Stomach (tissue), 9 donors: ENCODE results near the gene XXYLT1. TPM values are rescaled to one million over a fixed set of nuclear protein-coding genes. Genes with fewer than 3 reads are reported as not detected.

ENCODE experiments used
- DNase-seq, 2 donors: peaks; one replicate each; pipeline versions ENCODE4 v3.0.0 to v3.0.0-alpha.2; 2013 to 2019
- H3K27ac ChIP-seq, 5 donors: fragments of 200-600 bp in 4 of 5; sonication (generic) in 4 of 5; one replicate each; pipeline ENCODE4 v1.5.1; 2013 to 2019; ENCODE audit warnings: mild to moderate bottlenecking in 1 of 5, moderate library complexity in 1 of 5
- H3K27me3 ChIP-seq, 3 donors: fragments of 200-600 bp; sonication (generic); one replicate each; pipeline ENCODE4 v1.5.1; 2017 to 2019; ENCODE audit warnings: mixed run types in 1 of 3
- H3K36me3 ChIP-seq, 4 donors: fragments of 200-600 bp; sonication (generic); 1 replicate in 3 of 4; 2 replicates in 1 of 4; pipeline ENCODE4 v1.5.1; 2016 to 2019
- H3K4me1 ChIP-seq, 4 donors: fragments of 200-600 bp; sonication (generic); one replicate each; pipeline ENCODE4 v1.5.1; 2016 to 2019
- H3K4me3 ChIP-seq, 4 donors: fragments of 200-600 bp; sonication (generic) in 3 of 4; one replicate each; pipeline ENCODE4 v1.5.1; 2016 to 2019; ENCODE audit warnings: mild to moderate bottlenecking in 1 of 4
- H3K9me3 ChIP-seq, 4 donors: fragments of 200-600 bp; sonication (generic); one replicate each; pipeline ENCODE4 v1.5.1; 2016 to 2019
- CTCF ChIP-seq, 7 experiments: fragments of 450-650 bp in 4 of 7; fragments of 200-600 bp in 3 of 7; sonication (generic) in 3 of 7; IDR thresholded peaks; one replicate each; pipeline ENCODE4 v1.5.1; 2016 to 2019; ENCODE audit warnings: antibody characterized with exemption in 7 of 7, control low read depth in 2 of 7, mild to moderate bottlenecking in 1 of 7
- EP300 ChIP-seq: sonication (generic); formaldehyde crosslinking; IDR thresholded peaks from one replicate; pipeline ENCODE4 v1.6.1; 2017; ENCODE audit warnings: antibody characterized with exemption
- POLR2A ChIP-seq, 4 donors: fragments of 450-650 bp; IDR thresholded peaks; one replicate each; pipeline ENCODE4 v1.6.1; 2016; ENCODE audit warnings: antibody characterized with exemption in 4 of 4, control low read depth in 2 of 4, mild to moderate bottlenecking in 1 of 4, moderate library complexity in 1 of 4
- POLR2AphosphoS5 ChIP-seq, 3 donors: sonication (generic); formaldehyde crosslinking; IDR thresholded peaks; one replicate each; pipeline ENCODE4 v1.6.1; 2016; ENCODE audit warnings: antibody characterized with exemption in 3 of 3
- WGBS, 5 donors: extraction: QIAGEN DNeasy Blood & Tissue Kit in 3 of 5; methylation state at CpG; one replicate each; pipeline versions ENCODE4 v1.1.5 to v1.1.7; 2013 to 2018; 5-methylcytosine and 5-hydroxymethylcytosine counted together
- intact Hi-C: fragments of 100-400 bp; cut with DNase I; formaldehyde crosslinking; loops from one replicate; pipeline ENCODE4 v1.15.1; 2023; ENCODE audit warnings: low total_unique reads
- polyA plus RNA-seq, 3 donors: library from polyadenylated mRNA; stranded (reverse); fragments of 200-250 nt; gene quantifications; one replicate each; pipeline ENCODE4 v1.2.3, GENCODE V29; 2013
- total RNA-seq, 5 donors: library from RNA; depleted of rRNA; stranded (reverse); fragments of >200 nt; gene quantifications; one replicate each; pipeline versions ENCODE4 v1.1.0 to v1.2.3, GENCODE V29; 2014 to 2016
- donor health status: healthy with polysubstance abuse.
- donor health status: Bipolar disorder and iron deficiency.
- donor health status: healthy.

XXYLT1 gene
- total and polyA plus RNA-seq, 8 donors, result 2.1 to 41.5 (median 11.4) TPM; not detected in 1

GRCh38 chr3:195179776-195180489, 91.0 kb downstream of the XXYLT1 start:
- Histone ChIP-seq H3K36me3 (no peaks in the 10 kb centered on the region), H3K9me3 (no peaks in the 10 kb centered on the region), H3K27me3 (no peaks in the 10 kb centered on the region), H3K4me3 (no peak overlapping the region), H3K4me1 (peaks cover 20 to 44% (median 28%) of the 10 kb centered on the region in 4 donors), H3K27ac (peak overlapping the region; percentile 17 to 63 (median 41))
- no peak for DNase-seq
- no peak for TF ChIP-seq CTCF (IDR thresholded peaks at IDR 0.05)
- no peak for TF ChIP-seq EP300
- no peak for TF ChIP-seq POLR2AphosphoS5 (IDR thresholded peaks at IDR 0.05)
- no peak for TF ChIP-seq POLR2A (IDR thresholded peaks at IDR 0.05)
- intact Hi-C loops, result no loop called here
- WGBS, 5 donors, result 70 to 84% (median 76%) methylated on average over 20 to 24 of the region's 24 CpGs

- peaks cover 20 to 43% (median 28%) of the 10 kb centered on the region in 4 donors for H3K4me1 ChIP-seq
- no peak overlapping the region for H3K4me3 ChIP-seq
- no peaks in the 10 kb centered on the region for H3K27me3 ChIP-seq
- DNase-seq, result peak in 1 of 2 donors; percentile 59
- 35 to 60% (median 44%) methylated on average over 17 of the region's 17 CpGs for WGBS, 5 donors
- TF ChIP-seq EP300 (no peak), POLR2AphosphoS5 (IDR thresholded peaks at IDR 0.05) (no peak), POLR2A (IDR thresholded peaks at IDR 0.05) (no peak), CTCF (IDR thresholded peaks at IDR 0.05) (no peak)
- intact Hi-C loops, result no loop called here
- H3K36me3 ChIP-seq, result no peaks in the 10 kb centered on the region
- no peaks in the 10 kb centered on the region for H3K9me3 ChIP-seq
- peak overlapping the region in 2 of 5 donors; percentile 25 to 63 for H3K27ac ChIP-seq
These were observed 92.6 kb downstream of the XXYLT1 start for GRCh38 chr3:195178124-195178910.

- Histone ChIP-seq H3K27ac (no peak overlapping the region), H3K4me3 (no peak overlapping the region), H3K4me1 (peaks cover 20 to 39% (median 26%) of the 10 kb centered on the region in 4 donors), H3K9me3 (no peaks in the 10 kb centered on the region), H3K36me3 (no peaks in the 10 kb centered on the region), H3K27me3 (no peaks in the 10 kb centered on the region)
- DNase-seq, result no peak
- no peak for TF ChIP-seq EP300
- no peak for TF ChIP-seq POLR2A (IDR thresholded peaks at IDR 0.05)
- TF ChIP-seq POLR2AphosphoS5 (IDR thresholded peaks at IDR 0.05), result no peak
- TF ChIP-seq CTCF (IDR thresholded peaks at IDR 0.05), result no peak
- WGBS, 5 donors, result 91 to 97% (median 92%) methylated on average over 6 of the region's 6 CpGs
- intact Hi-C loops, result no loop called here
These were observed 93.4 kb downstream of the XXYLT1 start for GRCh38 chr3:195177422-195178123.

GRCh38 chr3:195176776-195177175, 94.2 kb downstream of the XXYLT1 start:
- 96 to 98% (median 97%) methylated on average over 11 to 12 of the region's 12 CpGs for WGBS, 5 donors
- Histone ChIP-seq H3K27ac (no peak overlapping the region), H3K9me3 (no peaks in the 10 kb centered on the region), H3K36me3 (no peaks in the 10 kb centered on the region), H3K27me3 (no peaks in the 10 kb centered on the region), H3K4me3 (no peak overlapping the region), H3K4me1 (peaks cover 15 to 40% (median 24%) of the 10 kb centered on the region in 4 donors)
- intact Hi-C loops, result no loop called here
- no peak for TF ChIP-seq POLR2AphosphoS5 (IDR thresholded peaks at IDR 0.05)
- no peak for TF ChIP-seq EP300
- no peak for TF ChIP-seq CTCF (IDR thresholded peaks at IDR 0.05)
- no peak for TF ChIP-seq POLR2A (IDR thresholded peaks at IDR 0.05)
- no peak for DNase-seq
